Stimulated activated naive CD4-positive, alpha-beta T cell treated with Interleukin-2 at 50 U/mL for 16 hours (primary cell): Measurements from ENCODE around the gene SYDE2.
"Not testable (repeated sequence)": the region's sequence is repeated elsewhere in the genome, so short reads cannot be mapped to it uniquely, and the experiment has no call there.

Source experiments
- DNase-seq: peaks from one replicate; lab custom pipeline; 2025; lab: John Stamatoyannopoulos, UW

Gene SYDE2

GRCh38 chr1:85208488-85208887, 7.7 kb upstream of the SYDE2 start:
- no peak for DNase-seq

GRCh38 chr1:85203573-85204171, 2.9 kb upstream of the SYDE2 start:
- DNase-seq = no peak

- DNase-seq = no peak
Measured at GRCh38 chr1:85202864-85203255, 2.0 kb upstream of the SYDE2 start.

GRCh38 chr1:85202092-85202863, 1.5 kb upstream of the SYDE2 start:
- no peak for DNase-seq

- peak; percentile 60 for DNase-seq
Measured at GRCh38 chr1:85201340-85202091, 700 bp upstream of the SYDE2 start.

GRCh38 chr1:85199667-85200462, 951 bp downstream of the SYDE2 start:
- DNase-seq = no peak

GRCh38 chr1:85198864-85199263, 2.0 kb downstream of the SYDE2 start:
- DNase-seq = no peak

GRCh38 chr1:85196358-85196757, 4.5 kb downstream of the SYDE2 start:
- DNase-seq = no peak

GRCh38 chr1:85195703-85196102, 5.1 kb downstream of the SYDE2 start:
- no peak for DNase-seq

- not testable (repeated sequence) for DNase-seq
Measured at GRCh38 chr1:85192129-85192528, 8.7 kb downstream of the SYDE2 start.

- no peak for DNase-seq
Measured at GRCh38 chr1:85189120-85189519, 11.7 kb downstream of the SYDE2 start.

GRCh38 chr1:85188530-85188929, 12.3 kb downstream of the SYDE2 start:
- DNase-seq = no peak

GRCh38 chr1:85187021-85187420, 13.8 kb downstream of the SYDE2 start:
- DNase-seq = not testable (repeated sequence)

- no peak for DNase-seq
Measured at GRCh38 chr1:85184245-85184644, 16.6 kb downstream of the SYDE2 start.

- no peak for DNase-seq
Measured at GRCh38 chr1:85182700-85183099, 18.1 kb downstream of the SYDE2 start.

GRCh38 chr1:85180869-85181268, 19.9 kb downstream of the SYDE2 start:
- DNase-seq = no peak

- no peak for DNase-seq
Measured at GRCh38 chr1:85179522-85179921, 21.3 kb downstream of the SYDE2 start.

- no peak for DNase-seq
Measured at GRCh38 chr1:85178396-85178795, 22.4 kb downstream of the SYDE2 start.

- no peak for DNase-seq
Measured at GRCh38 chr1:85174503-85174902, 26.3 kb downstream of the SYDE2 start.

- no peak for DNase-seq
Measured at GRCh38 chr1:85172684-85173337, 28.0 kb downstream of the SYDE2 start.

GRCh38 chr1:85171721-85172120, 29.1 kb downstream of the SYDE2 start:
- DNase-seq = no peak

- DNase-seq = no peak
Measured at GRCh38 chr1:85168884-85169283, 31.9 kb downstream of the SYDE2 start.
